IPS-18c (cell line): Measurements from ENCODE around the gene FKBP15.
"Not testable (repeated sequence)": the region's sequence is repeated elsewhere in the genome, so short reads cannot be mapped to it uniquely, and the experiment has no call there.

Experiments
- H3K4me3 ChIP-seq: 2 replicates; pipeline ENCODE4 v1.7.0; 2013; ENCODE audit warnings: low read depth, mild to moderate bottlenecking, low read length, moderate library complexity; ENCODE audit not compliant: insufficient read depth
- H3K9me3 ChIP-seq: one replicate; pipeline ENCODE4 v1.6.1; 2013; ENCODE audit warnings: mild to moderate bottlenecking, low read length, moderate library complexity; ENCODE audit not compliant: control insufficient read depth, insufficient read depth

Gene FKBP15

GRCh38 chr9:113139225-113139829 lies 81.8 kb downstream of the FKBP15 start:
- no peaks in the 10 kb centered on the region for H3K9me3 ChIP-seq
- H3K4me3 ChIP-seq = no peak overlapping the region

- no peak overlapping the region for H3K4me3 ChIP-seq
These were observed 82.3 kb downstream of the FKBP15 start for GRCh38 chr9:113138760-113139159.

GRCh38 chr9:113137196-113138168 lies 83.6 kb downstream of the FKBP15 start:
- no peaks in the 10 kb centered on the region for H3K9me3 ChIP-seq
- no peak overlapping the region for H3K4me3 ChIP-seq

More at GRCh38 chr9:113138760-113139159, 82.3 kb downstream of the FKBP15 start:
- H3K9me3 ChIP-seq = no peaks in the 10 kb centered on the region

- H3K9me3 ChIP-seq = no peaks in the 10 kb centered on the region
- H3K4me3 ChIP-seq = no peak overlapping the region
These were observed 89.4 kb downstream of the FKBP15 start for GRCh38 chr9:113131689-113132151.

DNA sequence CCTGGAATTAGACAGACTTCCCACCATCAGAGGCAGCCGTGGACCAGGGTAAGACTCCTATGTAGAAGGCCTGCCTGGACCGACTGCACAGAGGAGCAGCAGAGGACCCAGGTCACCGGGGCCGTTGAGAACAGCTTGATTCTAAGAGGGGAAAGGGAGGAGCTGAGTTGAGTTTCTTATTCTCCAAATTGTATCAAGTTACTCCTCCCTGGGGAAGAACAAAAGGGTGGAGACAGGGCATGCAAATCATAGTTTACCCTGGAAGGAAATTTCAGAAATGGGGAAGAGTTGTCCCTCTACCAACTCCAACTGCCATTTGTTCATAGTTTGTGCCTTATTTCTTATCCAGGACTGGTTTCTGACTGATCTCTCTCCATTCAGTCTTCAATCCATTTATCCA lies 91.2 kb downstream of the FKBP15 start:
- H3K9me3 ChIP-seq = no peaks in the 10 kb centered on the region
- no peak overlapping the region for H3K4me3 ChIP-seq

- no peaks in the 10 kb centered on the region for H3K9me3 ChIP-seq
- no peak overlapping the region for H3K4me3 ChIP-seq
These were observed 91.6 kb downstream of the FKBP15 start for GRCh38 chr9:113129466-113129865.

- no peaks in the 10 kb centered on the region for H3K9me3 ChIP-seq
- no peak overlapping the region for H3K4me3 ChIP-seq
These were observed 95.6 kb downstream of the FKBP15 start for GRCh38 chr9:113125386-113126035.

DNA sequence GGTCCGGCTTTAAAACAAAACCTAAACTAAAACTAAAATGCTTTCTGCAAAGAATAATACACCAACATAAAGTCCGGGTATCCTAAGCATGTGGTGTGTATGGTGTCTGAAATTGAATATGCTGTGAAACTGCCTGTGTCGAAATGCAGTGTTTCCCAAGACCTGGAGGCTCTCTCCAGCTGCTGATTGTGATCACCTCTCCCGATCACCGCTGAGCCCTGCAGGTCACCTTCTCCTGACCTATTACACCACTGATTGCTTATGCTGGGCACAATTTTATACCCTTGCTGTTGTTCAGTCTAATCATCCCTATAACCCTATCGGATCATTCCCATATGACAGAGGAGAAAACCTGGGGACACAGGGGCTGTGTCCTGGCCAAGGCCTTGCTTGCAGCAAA lies 102.2 kb downstream of the FKBP15 start:
- H3K4me3 ChIP-seq = not testable (repeated sequence)

More for the DNA sequence above, 102.2 kb downstream of the FKBP15 start:
- not testable (repeated sequence) for H3K9me3 ChIP-seq
